SJSA1 (cell line): ENCODE data around the gene DAD1. TPM values are rescaled to one million over a fixed set of nuclear protein-coding genes. Genes with fewer than 3 reads are reported as not detected.
"Not testable (repeated sequence)": the region's sequence is repeated elsewhere in the genome, so short reads cannot be mapped to it uniquely, and the experiment has no call there.

Experiments used
- DNase-seq, 2 experiments: peaks; one replicate each; pipeline ENCODE4 v3.0.0-alpha.2; 2015 to 2020; ENCODE audit warnings: low spot score in 2 of 2, low read depth in 1 of 2
- H3K27ac ChIP-seq: fragments of 250-450 bp; sonication (Bioruptor Pico); 2 replicates; pipeline ENCODE4 v1.5.1; 2020; ENCODE audit warnings: mild to moderate bottlenecking, moderate library complexity
- H3K27me3 ChIP-seq: fragments of 250-450 bp; sonication (Bioruptor Pico); replicated peaks from 2 replicates; pipeline ENCODE4 v1.5.1; 2020; ENCODE audit warnings: mild to moderate bottlenecking, moderate library complexity
- H3K36me3 ChIP-seq: fragments of 250-450 bp; sonication (Bioruptor Pico); 2 replicates; pipeline ENCODE4 v1.5.1; 2020; ENCODE audit warnings: mild to moderate bottlenecking
- H3K4me1 ChIP-seq: fragments of 250-450 bp; sonication (Bioruptor Pico); replicated peaks from 2 replicates; pipeline ENCODE4 v1.6.1; 2021; ENCODE audit warnings: mild to moderate bottlenecking
- H3K4me3 ChIP-seq: fragments of 250-450 bp; sonication (Bioruptor Pico); 2 replicates; pipeline ENCODE4 v1.5.1; 2020; ENCODE audit warnings: mild to moderate bottlenecking
- H3K9me3 ChIP-seq: fragments of 250-450 bp; sonication (Bioruptor Pico); replicated peaks from 2 replicates; pipeline ENCODE4 v1.5.1; 2020; ENCODE audit warnings: mild to moderate bottlenecking
- total RNA-seq: library from RNA; depleted of rRNA; stranded (reverse); fragments of >200 nt; shearing (Covaris generic); gene quantifications from 2 replicates; pipeline ENCODE4 v1.2.3, GENCODE V29; 2014; rRNA removed

The DAD1 gene
- 282 and 328 TPM in 2 replicates for total RNA-seq

GRCh38 chr14:22589096-22589839 lies at the start of gene DAD1:
TSS of gene DAD1 (minus strand) at chr14:22589224. CDS start at chr14:22589157, 67 bp downstream.
- Histone ChIP-seq H3K27ac (peak within 1 kb of the TSS; percentile 94), H3K27me3 (no peaks in the 10 kb centered on the region), H3K4me3 (peak within 1 kb of the TSS; percentile 63), H3K36me3 (peaks cover 14% of the 10 kb centered on the region; the same call in 1 of the 2 replicates), H3K9me3 (no peaks in the 10 kb centered on the region), H3K4me1 (peaks cover 14% of the 10 kb centered on the region)
- DNase-seq, result peak; percentile 96 to 98

DNA sequence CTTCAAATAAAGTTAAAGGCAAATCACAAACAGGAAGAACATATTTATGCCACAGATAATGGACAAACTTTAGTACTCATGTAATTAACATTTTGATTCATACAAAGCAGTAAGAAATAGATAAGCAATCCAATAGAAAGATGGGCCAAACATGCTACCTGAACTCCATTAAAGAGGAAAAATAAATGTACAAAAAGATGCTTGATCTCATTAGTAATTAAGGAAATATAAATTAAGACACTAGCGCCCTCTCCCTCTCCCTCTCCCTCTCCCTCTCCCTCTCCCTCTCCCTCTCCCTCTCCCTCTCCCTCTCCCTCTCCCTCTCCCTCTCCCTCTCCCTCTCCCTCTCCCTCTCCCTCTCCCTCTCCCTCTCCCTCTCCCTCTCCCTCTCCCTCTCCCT lies 47.0 kb upstream of the DAD1 start:
- not testable (repeated sequence) for H3K36me3 ChIP-seq, DNase-seq, H3K27me3 ChIP-seq, H3K4me3 ChIP-seq, H3K9me3 ChIP-seq, H3K4me1 ChIP-seq, H3K27ac ChIP-seq

GRCh38 chr14:22634233-22634900 lies 45.3 kb upstream of the DAD1 start:
- Histone ChIP-seq H3K4me3 (no peak overlapping the region), H3K9me3 (no peaks in the 10 kb centered on the region), H3K27me3 (no peaks in the 10 kb centered on the region), H3K4me1 (peaks cover 11% of the 10 kb centered on the region), H3K27ac (no peak overlapping the region), H3K36me3 (no peaks in the 10 kb centered on the region)
- no peak for DNase-seq

DNA sequence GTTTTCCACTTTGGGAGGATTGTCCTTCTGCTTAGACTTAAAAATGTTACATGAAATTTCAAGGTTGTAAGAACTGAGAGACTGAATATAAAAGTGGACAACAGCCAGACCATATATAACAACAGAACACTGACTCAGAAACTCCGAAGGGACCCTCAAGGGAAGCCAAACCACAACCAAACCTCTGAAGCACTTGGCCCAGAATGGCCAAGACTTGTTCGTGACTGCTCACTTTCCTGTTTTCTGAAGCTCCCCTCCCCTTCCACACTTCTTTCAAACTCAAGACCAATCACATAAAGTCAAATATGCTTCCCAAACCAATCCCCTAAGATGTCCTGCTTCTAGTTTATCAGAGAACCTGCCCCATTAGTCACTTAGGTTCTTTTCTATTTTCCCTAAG lies 41.5 kb upstream of the DAD1 start:
- H3K27me3 ChIP-seq, result no peaks in the 10 kb centered on the region
- peaks cover 12% of the 10 kb centered on the region for H3K4me1 ChIP-seq
- no peak overlapping the region; the same call in 1 of the 2 replicates for H3K27ac ChIP-seq
- peak in 1 of 2 experiments; percentile 43 for DNase-seq
- no peak overlapping the region for H3K4me3 ChIP-seq
- no peaks in the 10 kb centered on the region for H3K9me3 ChIP-seq
- no peaks in the 10 kb centered on the region for H3K36me3 ChIP-seq

GRCh38 chr14:22630066-22630465 lies 41.0 kb upstream of the DAD1 start:
- Histone ChIP-seq H3K4me3 (no peak overlapping the region), H3K36me3 (no peaks in the 10 kb centered on the region), H3K4me1 (peaks cover 12% of the 10 kb centered on the region), H3K9me3 (no peaks in the 10 kb centered on the region), H3K27me3 (no peaks in the 10 kb centered on the region), H3K27ac (no peak overlapping the region; the same call in 1 of the 2 replicates)
- DNase-seq, result no peak

DNA sequence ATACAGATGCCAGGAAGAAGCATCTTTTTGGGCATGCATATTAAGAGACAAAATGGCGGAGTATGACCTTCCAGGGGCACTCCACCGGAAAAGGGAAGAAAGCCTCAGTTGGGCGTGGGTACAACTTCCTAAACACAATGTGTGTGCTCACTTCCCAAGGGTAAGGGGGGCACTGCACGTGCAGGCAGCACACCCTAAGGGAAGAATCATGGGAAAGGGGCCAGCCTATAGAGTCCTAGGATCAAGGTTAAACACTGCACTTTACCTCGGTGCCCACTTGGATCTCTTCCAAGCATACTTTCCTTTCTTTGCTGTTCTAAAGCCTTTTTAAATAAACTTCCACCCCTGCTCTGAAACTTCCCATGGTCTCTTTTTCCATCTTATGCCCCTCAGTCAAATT lies 40.3 kb upstream of the DAD1 start:
- Histone ChIP-seq H3K9me3 (no peaks in the 10 kb centered on the region), H3K4me1 (peaks cover 12% of the 10 kb centered on the region), H3K27me3 (no peaks in the 10 kb centered on the region), H3K27ac (no peak overlapping the region), H3K36me3 (no peaks in the 10 kb centered on the region), H3K4me3 (no peak overlapping the region)
- DNase-seq, result no peak

DNA sequence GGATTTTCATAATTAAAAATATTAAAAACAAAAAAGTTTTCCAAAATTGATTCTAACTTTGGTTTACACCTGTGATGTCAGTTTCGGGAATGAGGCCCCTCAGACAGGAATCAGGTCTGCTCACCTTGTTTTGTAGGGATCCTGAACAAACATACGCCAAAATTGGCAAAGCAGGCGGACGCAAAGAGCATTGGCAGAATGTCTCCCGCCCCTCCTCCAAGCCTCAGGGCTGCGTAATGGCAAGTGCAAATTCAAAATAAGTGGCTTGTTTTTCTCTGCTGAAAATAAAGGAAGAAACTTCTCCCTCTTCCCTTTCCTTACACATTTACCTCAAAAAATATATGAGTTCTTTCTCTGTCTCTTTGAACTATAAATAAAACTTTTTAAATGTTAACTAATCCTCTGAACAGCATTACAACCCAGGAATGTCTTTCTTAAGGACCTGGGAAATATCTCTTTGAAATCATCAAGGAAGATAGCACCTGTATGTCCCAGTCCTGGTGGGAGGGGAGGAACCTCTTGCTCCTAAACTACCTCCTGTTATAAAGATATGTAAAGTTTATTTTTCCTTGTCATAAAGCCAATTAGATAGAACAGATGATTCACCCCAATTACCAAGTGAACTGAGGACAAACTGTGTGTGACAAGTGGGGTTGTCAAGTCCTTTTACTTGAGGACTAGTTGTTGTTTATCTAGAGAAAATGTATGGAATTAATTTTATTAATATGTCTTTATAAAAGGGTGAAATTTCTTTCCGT lies 38.7 kb upstream of the DAD1 start:
- H3K4me3 ChIP-seq, result no peak overlapping the region
- H3K36me3 ChIP-seq, result no peaks in the 10 kb centered on the region
- no peaks in the 10 kb centered on the region for H3K9me3 ChIP-seq
- DNase-seq, result no peak
- peaks cover 12% of the 10 kb centered on the region for H3K4me1 ChIP-seq
- no peaks in the 10 kb centered on the region for H3K27me3 ChIP-seq
- H3K27ac ChIP-seq, result no peak overlapping the region

DNA sequence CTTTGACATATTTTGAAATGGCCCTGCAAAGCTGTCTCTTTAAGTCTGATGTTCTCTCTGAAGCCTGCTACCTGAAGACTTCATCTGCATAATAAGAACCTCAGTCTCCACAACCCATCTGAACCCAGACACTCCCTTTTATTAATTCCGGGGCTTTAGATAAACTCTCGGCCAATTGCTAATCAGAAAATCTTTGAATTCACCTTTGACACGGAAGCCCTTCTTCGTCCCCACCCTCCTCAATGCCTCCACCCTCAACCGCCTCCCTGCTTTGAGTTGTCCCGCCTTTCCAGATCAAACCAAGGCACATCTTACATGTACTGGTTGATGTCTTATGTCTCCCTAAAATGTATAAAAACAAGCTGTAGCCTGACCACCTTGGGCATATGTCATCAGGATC lies 37.6 kb upstream of the DAD1 start:
- H3K27me3 ChIP-seq, result no peaks in the 10 kb centered on the region
- DNase-seq, result no peak
- H3K36me3 ChIP-seq, result no peaks in the 10 kb centered on the region
- H3K9me3 ChIP-seq, result no peaks in the 10 kb centered on the region
- no peak overlapping the region for H3K4me3 ChIP-seq
- H3K4me1 ChIP-seq, result peaks cover 12% of the 10 kb centered on the region
- no peak overlapping the region for H3K27ac ChIP-seq

- no peak for DNase-seq
- Histone ChIP-seq H3K4me3 (no peak overlapping the region), H3K27me3 (no peaks in the 10 kb centered on the region), H3K27ac (no peak overlapping the region), H3K4me1 (no peaks in the 10 kb centered on the region), H3K36me3 (no peaks in the 10 kb centered on the region), H3K9me3 (no peaks in the 10 kb centered on the region)
These were observed 34.0 kb upstream of the DAD1 start for GRCh38 chr14:22623047-22623446.

DNA sequence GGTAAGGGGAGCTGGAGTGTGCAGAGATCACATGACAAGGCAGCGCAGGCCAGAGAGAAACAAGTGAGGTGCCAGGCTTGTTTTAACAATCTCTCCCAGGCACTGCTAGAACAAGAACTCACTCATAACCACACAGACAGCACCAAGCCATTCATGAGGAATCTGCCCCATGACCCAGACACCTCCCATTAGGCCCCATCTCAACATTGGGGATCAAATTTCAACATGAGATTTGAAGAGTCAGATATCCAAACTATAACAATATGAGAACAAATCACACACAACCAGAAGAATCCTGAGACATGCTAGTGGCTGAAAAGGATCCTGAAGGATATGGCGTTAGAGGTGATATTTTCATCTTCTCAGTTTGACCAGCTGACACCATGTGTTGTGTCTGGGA lies 33.2 kb upstream of the DAD1 start:
- no peak for DNase-seq
- Histone ChIP-seq H3K4me1 (no peaks in the 10 kb centered on the region), H3K27ac (no peak overlapping the region), H3K36me3 (no peaks in the 10 kb centered on the region), H3K9me3 (no peaks in the 10 kb centered on the region), H3K4me3 (no peak overlapping the region), H3K27me3 (no peaks in the 10 kb centered on the region)

DNA sequence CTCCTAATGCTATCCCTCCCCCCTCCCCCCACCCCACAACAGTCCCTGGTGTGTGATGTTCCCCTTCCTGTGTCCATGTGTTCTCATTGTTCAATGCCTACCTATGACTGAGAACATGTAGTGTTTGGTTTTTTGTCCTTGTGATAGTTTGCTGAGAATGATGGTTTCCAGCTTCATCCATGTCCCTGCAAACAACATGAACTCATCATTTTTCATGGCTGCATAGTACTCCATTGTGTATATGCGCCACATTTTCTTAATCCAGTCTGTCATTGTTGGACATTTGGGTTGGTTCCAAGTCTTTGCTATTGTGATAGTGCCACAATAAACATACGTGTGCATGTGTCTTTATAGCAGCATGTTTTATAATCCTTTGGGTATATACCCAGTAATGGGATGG lies 26.7 kb upstream of the DAD1 start:
- H3K4me3 ChIP-seq, H3K9me3 ChIP-seq, H3K27ac ChIP-seq, H3K27me3 ChIP-seq, DNase-seq: not testable (repeated sequence)
- peaks cover 31% of the 10 kb centered on the region for H3K4me1 ChIP-seq
- peaks cover 11% of the 10 kb centered on the region for H3K36me3 ChIP-seq

GRCh38 chr14:22614240-22614799 lies 25.3 kb upstream of the DAD1 start:
- peak overlapping the region; percentile 85 for H3K27ac ChIP-seq

GRCh38 chr14:22613736-22614239 lies 24.8 kb upstream of the DAD1 start:
- Histone ChIP-seq H3K27ac (peak overlapping the region; percentile 85), H3K36me3 (peaks cover 21% of the 10 kb centered on the region), H3K9me3 (no peaks in the 10 kb centered on the region), H3K4me1 (peaks cover 31% of the 10 kb centered on the region), H3K4me3 (no peak overlapping the region), H3K27me3 (no peaks in the 10 kb centered on the region)
- DNase-seq, result no peak

More at GRCh38 chr14:22614240-22614799, 25.3 kb upstream of the DAD1 start:
- Histone ChIP-seq H3K4me3 (no peak overlapping the region), H3K4me1 (peaks cover 31% of the 10 kb centered on the region), H3K9me3 (no peaks in the 10 kb centered on the region), H3K27me3 (no peaks in the 10 kb centered on the region), H3K36me3 (peaks cover 21% of the 10 kb centered on the region)
- DNase-seq, result peak; percentile 93 to 97
